ENCODE results near the gene HOXD11. TPM values are rescaled to one million over a fixed set of nuclear protein-coding genes. Genes with fewer than 3 reads are reported as not detected.

HOXD11 gene
- total RNA-seq, 2 donors from 2014 or later, result 0.25 to 1.6 TPM

GRCh38 chr2:176145085-176145969 is 38.2 kb downstream of the HOXD11 start:
- TF ChIP-seq, protein P1, sequence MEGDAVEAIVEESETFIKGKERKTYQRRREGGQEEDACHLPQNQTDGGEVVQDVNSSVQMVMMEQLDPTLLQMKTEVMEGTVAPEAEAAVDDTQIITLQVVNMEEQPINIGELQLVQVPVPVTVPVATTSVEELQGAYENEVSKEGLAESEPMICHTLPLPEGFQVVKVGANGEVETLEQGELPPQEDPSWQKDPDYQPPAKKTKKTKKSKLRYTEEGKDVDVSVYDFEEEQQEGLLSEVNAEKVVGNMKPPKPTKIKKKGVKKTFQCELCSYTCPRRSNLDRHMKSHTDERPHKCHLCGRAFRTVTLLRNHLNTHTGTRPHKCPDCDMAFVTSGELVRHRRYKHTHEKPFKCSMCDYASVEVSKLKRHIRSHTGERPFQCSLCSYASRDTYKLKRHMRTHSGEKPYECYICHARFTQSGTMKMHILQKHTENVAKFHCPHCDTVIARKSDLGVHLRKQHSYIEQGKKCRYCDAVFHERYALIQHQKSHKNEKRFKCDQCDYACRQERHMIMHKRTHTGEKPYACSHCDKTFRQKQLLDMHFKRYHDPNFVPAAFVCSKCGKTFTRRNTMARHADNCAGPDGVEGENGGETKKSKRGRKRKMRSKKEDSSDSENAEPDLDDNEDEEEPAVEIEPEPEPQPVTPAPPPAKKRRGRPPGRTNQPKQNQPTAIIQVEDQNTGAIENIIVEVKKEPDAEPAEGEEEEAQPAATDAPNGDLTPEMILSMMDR (IDR thresholded peaks at IDR 0.05), result no peak
- Histone ChIP-seq H3K9ac (ENCODE audit: low read depth in 2 of 2, low read length in 2 of 2) (no peak overlapping the region), H3K9me3 (no peaks in the 10 kb centered on the region), H3K4me3 (no peak overlapping the region), H3K27me3 (no peaks in the 10 kb centered on the region), H3K4me1 (no peaks in the 10 kb centered on the region), H3K27ac (no peak overlapping the region), H3K36me3 (no peaks in the 10 kb centered on the region)
- DNase-seq, result no peak
- intact Hi-C loops (cut with DNase I), result no loop called here

DNA sequence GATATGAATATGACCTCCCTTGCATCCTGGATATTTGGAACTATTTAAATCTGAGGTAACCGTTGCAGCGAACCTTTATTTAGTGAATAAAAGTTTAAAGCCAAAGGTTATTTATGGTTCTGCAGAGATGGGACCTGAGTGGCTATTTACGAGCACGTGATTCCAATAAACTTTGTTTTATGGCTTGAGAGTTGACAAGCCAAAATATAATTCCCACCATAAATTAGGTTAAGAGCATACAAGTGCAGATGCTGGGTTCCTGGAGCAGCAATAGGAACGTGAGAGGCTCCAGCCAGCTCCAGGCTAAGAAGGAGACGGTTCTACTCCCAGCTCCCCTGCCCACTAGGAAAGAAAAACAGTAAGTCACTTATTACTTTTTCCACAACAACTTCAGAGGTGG is 39.0 kb downstream of the HOXD11 start:
- no peak overlapping the region for H3K27ac ChIP-seq
- no peak for DNase-seq
- TF ChIP-seq, protein P1 (IDR thresholded peaks at IDR 0.05), result no peak
- no peaks in the 10 kb centered on the region for H3K36me3 ChIP-seq
- H3K4me3 ChIP-seq, result no peak overlapping the region
- no peak overlapping the region for H3K9ac ChIP-seq (ENCODE audit: low read depth in 2 of 2, low read length in 2 of 2)
- H3K9me3 ChIP-seq, result no peaks in the 10 kb centered on the region
- H3K27me3 ChIP-seq, result no peaks in the 10 kb centered on the region
- H3K4me1 ChIP-seq, result no peaks in the 10 kb centered on the region
- intact Hi-C loops (cut with DNase I), result no loop called here

DNA sequence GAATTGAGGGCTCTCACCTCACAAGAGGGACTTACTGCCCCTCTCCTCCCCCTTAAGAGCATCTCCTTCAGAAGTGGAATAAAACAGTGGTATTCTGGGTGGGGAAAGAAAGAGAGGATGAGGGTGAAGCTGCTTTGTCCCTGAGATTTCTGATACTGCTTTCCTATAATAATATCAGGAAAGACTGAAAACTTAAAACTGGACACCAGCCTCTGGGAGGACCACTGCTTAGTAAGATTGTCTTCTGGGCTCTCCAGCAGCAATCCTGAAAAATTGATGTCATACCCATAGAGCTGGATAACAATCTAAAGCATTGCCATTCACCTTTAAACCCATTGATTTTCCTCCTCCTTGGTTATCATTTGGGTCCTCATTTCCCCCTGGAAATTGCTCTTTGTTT is 39.6 kb downstream of the HOXD11 start:
- TF ChIP-seq, protein P1 (IDR thresholded peaks at IDR 0.05), result no peak
- H3K27me3 ChIP-seq, result no peaks in the 10 kb centered on the region
- intact Hi-C loops (cut with DNase I), result no loop called here

DNA sequence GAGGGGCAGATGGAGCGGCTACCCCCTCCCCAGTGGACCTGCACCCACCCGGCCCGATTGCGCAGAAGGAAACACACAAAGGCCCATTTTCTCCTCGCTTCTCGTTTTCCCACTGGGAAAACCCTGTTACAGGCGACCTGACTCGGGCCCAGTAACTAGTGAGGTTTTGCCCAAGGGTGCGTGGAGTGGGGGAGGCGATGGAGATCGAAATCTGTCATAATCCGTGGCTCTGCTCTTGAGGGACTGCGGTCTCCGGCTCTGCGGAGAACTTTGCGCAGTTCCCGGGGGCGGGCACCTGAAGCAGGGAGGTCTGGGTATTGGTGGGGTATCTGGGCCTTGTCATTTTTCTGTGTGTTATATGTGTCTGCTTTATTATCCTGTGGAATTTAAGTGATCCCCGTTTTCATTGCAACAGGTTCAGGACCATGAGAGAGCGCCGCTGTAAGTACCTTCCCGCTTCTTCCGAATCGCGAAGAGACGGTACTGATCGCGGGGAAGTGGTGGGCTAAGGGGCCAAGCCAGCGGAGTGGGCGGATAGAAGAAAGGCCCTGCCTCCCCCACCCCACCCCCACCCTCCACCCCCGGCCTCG is 40.2 kb downstream of the HOXD11 start:
- no peak for DNase-seq
- Histone ChIP-seq H3K27me3 (no peaks in the 10 kb centered on the region), H3K27ac (no peak overlapping the region), H3K4me3 (no peak overlapping the region), H3K9me3 (no peaks in the 10 kb centered on the region), H3K36me3 (no peaks in the 10 kb centered on the region), H3K9ac (ENCODE audit: low read depth in 2 of 2, low read length in 2 of 2) (no peak overlapping the region), H3K4me1 (no peaks in the 10 kb centered on the region)
- intact Hi-C loops (cut with DNase I), result no loop called here
- TF ChIP-seq, protein P1 (IDR thresholded peaks at IDR 0.05), result no peak

More for the DNA sequence above, 39.6 kb downstream of the HOXD11 start:
- DNase-seq, result no peak
- H3K9ac ChIP-seq (ENCODE audit: low read depth in 2 of 2, low read length in 2 of 2), result no peak overlapping the region
- H3K4me3 ChIP-seq, result no peak overlapping the region
- H3K36me3 ChIP-seq, result no peaks in the 10 kb centered on the region
- H3K4me1 ChIP-seq, result no peaks in the 10 kb centered on the region
- H3K9me3 ChIP-seq, result no peaks in the 10 kb centered on the region
- H3K27ac ChIP-seq, result no peak overlapping the region

DNA sequence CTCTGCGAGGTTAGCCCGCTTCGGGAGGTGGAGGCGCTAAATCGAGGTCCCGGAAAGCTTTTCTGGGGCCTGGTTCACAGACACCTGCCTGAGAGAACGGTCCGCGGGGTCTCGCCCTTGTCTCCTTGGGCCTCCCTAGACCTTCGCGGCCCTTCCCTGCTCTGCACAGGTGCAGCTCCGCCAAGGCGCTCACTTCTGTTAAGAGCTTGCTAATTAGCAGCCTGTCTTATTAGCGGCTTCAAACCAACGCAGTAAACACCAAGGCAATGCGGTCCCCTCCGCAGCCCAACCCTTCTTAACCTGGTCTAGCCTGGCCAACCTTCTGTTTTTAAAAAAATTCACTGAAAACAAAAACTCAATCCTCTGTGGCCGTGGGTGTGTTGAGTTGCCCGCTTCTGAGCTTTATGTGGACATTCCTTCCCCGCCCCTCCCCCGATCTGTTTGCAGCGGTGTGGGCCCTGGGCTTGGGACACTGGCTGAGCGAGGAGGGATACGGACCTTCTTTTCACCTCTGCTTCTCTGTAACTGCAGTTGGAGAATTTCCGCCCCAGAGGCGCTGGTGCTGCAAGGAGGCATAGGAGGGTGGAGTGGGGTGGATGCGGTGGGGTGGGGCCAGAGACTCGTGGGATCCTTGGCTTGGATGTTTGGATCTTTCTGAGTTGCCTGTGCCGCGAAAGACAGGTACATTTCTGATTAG is 40.9 kb downstream of the HOXD11 start:
- no peak for DNase-seq
- H3K9me3 ChIP-seq, result no peaks in the 10 kb centered on the region
- TF ChIP-seq, protein P1 (IDR thresholded peaks at IDR 0.05), result no peak
- no peak overlapping the region for H3K4me3 ChIP-seq
- H3K27ac ChIP-seq, result no peak overlapping the region
- H3K4me1 ChIP-seq, result no peaks in the 10 kb centered on the region
- no peak overlapping the region for H3K9ac ChIP-seq (ENCODE audit: low read depth in 2 of 2, low read length in 2 of 2)
- H3K36me3 ChIP-seq, result no peaks in the 10 kb centered on the region
- no peaks in the 10 kb centered on the region for H3K27me3 ChIP-seq
- intact Hi-C loops (cut with DNase I), result no loop called here

Data from colonic mucosa (tissue), 4 donors.